Measurements from ENCODE around the gene CLCN7. TPM values are rescaled to one million over a fixed set of nuclear protein-coding genes. Genes with fewer than 3 reads are reported as not detected.

The CLCN7 gene
- total and polyA plus RNA-seq, 2 of the 8 experiments (the other 6 are each of a cell fraction or from before 2014, with no cell fraction given) = 38.6 to 81.5 TPM

DNA sequence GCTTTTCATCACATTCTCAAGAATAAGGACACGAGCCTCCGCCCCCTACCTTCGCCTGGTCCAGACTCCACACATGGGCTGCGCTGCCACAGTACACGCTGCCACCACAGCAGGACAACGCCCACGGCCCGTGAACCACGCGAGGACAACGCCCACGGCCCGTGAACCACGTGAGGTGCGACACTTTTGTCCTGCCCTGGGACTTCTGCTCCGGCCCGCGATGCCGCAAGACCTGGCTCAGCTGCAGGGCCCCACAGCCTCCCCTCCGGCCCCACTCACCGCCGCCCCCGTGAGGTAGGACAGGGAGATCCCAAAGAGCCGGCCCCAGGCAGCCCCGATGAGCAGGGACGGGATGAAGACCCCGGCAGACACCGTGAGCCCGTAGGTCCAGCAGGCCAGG lies 24.6 kb downstream of the CLCN7 start:
- Histone ChIP-seq H3K56ac (replicated peaks; ENCODE audit: insufficient read length, low read depth, low read length) (no peak overlapping the region), H2BK5ac (ENCODE audit: low read depth, low read length) (no peak overlapping the region), H3K79me2 (ENCODE audit: control insufficient read depth in 1 of 2, insufficient read depth in 2 of 2, low read length in 2 of 2) (no peaks in the 10 kb centered on the region), H3K79me1 (ENCODE audit: low read depth, low read length) (no peaks in the 10 kb centered on the region), H2AK5ac (ENCODE audit: low read depth, low read length) (no peak overlapping the region), H4K20me1 (replicated peaks in 1 of 2; ENCODE audit: control insufficient read depth in 1 of 2, insufficient read depth in 2 of 2, low read length in 2 of 2) (peaks cover 2 to 14% of the 10 kb centered on the region in 2 experiments), H3K4ac (replicated peaks; ENCODE audit: insufficient read length, low read depth, low read length) (no peak overlapping the region), H4K8ac (ENCODE audit: extremely low read depth, insufficient read depth, low read length) (no peak overlapping the region), H2BK12ac (ENCODE audit: low read depth, low read length) (no peak overlapping the region), H4K91ac (replicated peaks; ENCODE audit: insufficient read length, low read length) (no peak overlapping the region), H3K23ac (ENCODE audit: insufficient read length) (no peak overlapping the region), H4K5ac (ENCODE audit: insufficient read length, low read depth, low read length) (no peak overlapping the region), H3K18ac (ENCODE audit: extremely low read depth, low read length) (no peak overlapping the region), H3K4me3 (ENCODE audit: extremely low read depth in 1 of 4, insufficient read depth in 2 of 4, low read depth in 3 of 4, low read length in 4 of 4) (no peak overlapping the region), H3K14ac (ENCODE audit: insufficient read length) (no peak overlapping the region), H3K27me3 (replicated peaks in 1 of 4; ENCODE audit: control insufficient read depth in 3 of 4, extremely low read depth in 1 of 4, insufficient read depth in 3 of 4, low read length in 3 of 4) (no peaks in the 10 kb centered on the region), H3K9me3 (ENCODE audit: insufficient read depth in 2 of 2, low read depth in 1 of 2, low read length in 1 of 2) (no peaks in the 10 kb centered on the region), H3K4me2 (ENCODE audit: insufficient read depth in 1 of 2, low read depth in 2 of 2, low read length in 2 of 2) (no peak overlapping the region), H2BK15ac (ENCODE audit: low read length) (no peak overlapping the region), H3K9ac (replicated peaks in 1 of 4; ENCODE audit: extremely low read depth in 1 of 4, low read depth in 3 of 4, low read length in 3 of 4) (no peak overlapping the region), H3K27ac (ENCODE audit: low read depth, low read length) (no peak overlapping the region), H3K23me2 (ENCODE audit: low read depth, low read length) (no peaks in the 10 kb centered on the region), H2AFZ (ENCODE audit: low read length) (no peak overlapping the region), H2BK20ac (ENCODE audit: low read length) (no peak overlapping the region), H2BK120ac (replicated peaks; ENCODE audit: low read depth, low read length) (no peak overlapping the region), H3K36me3 (ENCODE audit: control insufficient read depth in 2 of 4, insufficient read depth in 4 of 4, low read length in 3 of 4) (peaks cover 0 to 43% (median 12%) of the 10 kb centered on the region in 4 experiments; a peak in 4 of 8 replicates), H3K4me1 (replicated peaks in 1 of 4; ENCODE audit: control insufficient read depth in 3 of 4, insufficient read depth in 4 of 4, low read length in 3 of 4) (no peaks in the 10 kb centered on the region)
- DNase-seq (ENCODE audit: low read depth in 1 of 2, low spot score in 2 of 2) = peak in 1 of 2 experiments; percentile 77
- ChIA-PET POLR2A (ENCODE audit: partially characterized antibody) (interaction anchor here (0.8 to 1.2 kb wide), 3 partner anchors 15 to 22 kb away, joined by 3 read pairs; no protein-coding TSS in a partner anchor), CTCF (ENCODE audit: partially characterized antibody) (interaction anchor here (0.6 to 2.5 kb wide), 8 partner anchors 11 to 428 kb away, joined by 3 to 8 read pairs (median 4); no protein-coding TSS in a partner anchor)
- 93% methylated on average over 12 of the region's 29 CpGs; no CpG with 5 or more reads in 1 of the 2 experiments for WGBS, 2 experiments (ENCODE audit: extremely low coverage in 1 of 2, insufficient coverage in 1 of 2, insufficient read length in 1 of 2, insufficient replicate concordance in 2 of 2, low coverage in 1 of 2, low lambda C conversion rate in 2 of 2, missing lambda C conversion rate in 1 of 2)
- FAIRE-seq = no peak
- TF ChIP-seq EGR1 (IDR thresholded peaks at IDR 0.05; ENCODE audit: borderline replicate concordance, low read depth, low read length) = peak; percentile 69
